ENCODE results near the gene CACNA1D.
"Not testable (repeated sequence)": the region's sequence is repeated elsewhere in the genome, so short reads cannot be mapped to it uniquely, and the experiment has no call there.

CACNA1D gene

GRCh38 chr3:53493963-53494791 lies at the start of gene CACNA1D:
Gene CACNA1D (plus strand): TSS chr3:53494611. CDS start chr3:53495167, 556 bp downstream.
- peak; percentile 8 to 59 for DNase-seq

DNA sequence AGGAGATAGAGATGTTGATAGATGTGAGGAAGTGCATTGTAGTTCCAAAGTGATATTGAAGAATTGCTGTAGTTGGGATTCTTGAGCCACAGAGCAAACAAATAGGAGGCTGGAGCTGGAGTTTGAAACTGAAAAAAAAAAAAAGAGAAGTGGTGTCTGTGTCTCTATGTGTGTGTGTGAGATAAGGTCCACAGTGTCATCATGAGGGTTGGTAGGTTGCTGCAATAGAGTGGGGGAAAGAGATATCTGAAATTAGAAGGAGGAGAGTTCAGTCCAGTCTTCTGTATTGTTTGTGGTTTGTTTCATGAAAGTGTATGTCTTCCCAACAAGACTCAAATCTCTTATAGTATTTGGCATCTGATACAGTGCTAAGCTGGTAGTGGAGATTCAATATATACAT lies 37.3 kb upstream of the CACNA1D start:
- no peak for DNase-seq

GRCh38 chr3:53460326-53460725 lies 34.1 kb upstream of the CACNA1D start:
- DNase-seq: no peak

- DNase-seq: no peak
These were observed 30.0 kb upstream of the CACNA1D start for GRCh38 chr3:53464424-53464823.

- DNase-seq: not testable (repeated sequence)
These were observed 24.7 kb upstream of the CACNA1D start for GRCh38 chr3:53469758-53470157.

DNA sequence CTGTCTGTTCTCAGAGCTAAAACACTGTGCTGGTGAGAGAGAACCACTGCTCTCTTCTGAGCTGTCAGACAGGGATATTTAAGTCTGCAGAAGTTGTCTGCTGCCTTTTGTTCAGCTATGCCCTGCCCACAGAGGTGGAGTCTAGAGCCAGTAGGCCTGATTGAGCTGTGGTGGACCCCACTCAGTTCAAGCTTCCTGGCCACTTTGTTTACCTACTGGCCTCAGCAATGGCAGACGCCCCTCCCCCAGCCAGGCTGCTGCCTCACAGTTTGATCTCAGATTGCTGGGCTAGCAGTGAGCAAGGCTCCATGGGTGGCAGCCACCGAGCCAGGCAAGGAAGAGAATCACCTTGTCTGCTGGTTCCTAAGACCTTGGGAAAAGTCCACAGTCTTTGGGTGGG lies 21.0 kb upstream of the CACNA1D start:
- no peak for DNase-seq

GRCh38 chr3:53476372-53476771 lies 18.0 kb upstream of the CACNA1D start:
- not testable (repeated sequence) for DNase-seq

DNA sequence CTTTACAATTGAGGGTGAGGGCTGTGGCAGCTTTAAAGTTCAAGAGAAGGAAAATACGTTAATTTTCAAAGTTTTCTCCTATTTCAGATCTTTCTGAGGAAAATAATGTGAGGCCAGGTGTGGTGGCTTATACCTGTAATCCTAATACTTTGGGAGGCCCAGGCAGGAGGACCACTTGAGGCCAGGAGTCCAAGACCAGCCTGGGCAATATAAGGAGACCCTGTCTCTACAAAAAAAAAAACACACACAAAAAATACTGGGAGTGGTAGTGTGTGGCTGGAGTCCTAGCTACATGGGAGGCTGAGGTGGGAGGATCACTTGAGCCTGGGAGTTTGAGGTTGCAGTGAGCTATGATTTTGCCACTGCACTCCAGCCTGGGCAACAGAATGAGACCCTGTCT lies 16.7 kb upstream of the CACNA1D start:
- DNase-seq: not testable (repeated sequence)

- DNase-seq: no peak
These were observed 16.1 kb upstream of the CACNA1D start for GRCh38 chr3:53478166-53478830.

GRCh38 chr3:53478921-53479664 lies 15.3 kb upstream of the CACNA1D start:
- DNase-seq: no peak

DNA sequence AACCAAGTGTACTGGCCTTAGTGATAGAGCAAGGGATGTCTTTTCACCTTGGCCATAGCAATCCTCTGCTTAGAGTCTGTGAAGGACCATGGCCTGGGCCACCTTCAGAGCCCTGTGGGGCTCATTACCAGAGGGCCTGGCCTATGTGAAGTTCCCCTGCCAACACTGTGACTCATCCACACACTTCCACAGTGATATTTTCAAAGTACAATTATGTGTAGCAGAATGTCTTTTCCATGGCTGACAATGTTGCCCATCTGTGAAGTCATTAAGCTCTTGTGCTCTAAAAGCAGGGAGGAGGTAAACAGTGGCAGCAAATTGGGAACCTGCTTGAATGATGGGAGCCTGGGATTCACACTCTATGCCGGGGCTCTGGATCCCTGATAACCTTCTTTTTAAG lies 12.2 kb upstream of the CACNA1D start:
- DNase-seq: no peak

GRCh38 chr3:53483821-53484220 lies 10.6 kb upstream of the CACNA1D start:
- DNase-seq: no peak

GRCh38 chr3:53484984-53485383 lies 9.4 kb upstream of the CACNA1D start:
- no peak for DNase-seq

DNA sequence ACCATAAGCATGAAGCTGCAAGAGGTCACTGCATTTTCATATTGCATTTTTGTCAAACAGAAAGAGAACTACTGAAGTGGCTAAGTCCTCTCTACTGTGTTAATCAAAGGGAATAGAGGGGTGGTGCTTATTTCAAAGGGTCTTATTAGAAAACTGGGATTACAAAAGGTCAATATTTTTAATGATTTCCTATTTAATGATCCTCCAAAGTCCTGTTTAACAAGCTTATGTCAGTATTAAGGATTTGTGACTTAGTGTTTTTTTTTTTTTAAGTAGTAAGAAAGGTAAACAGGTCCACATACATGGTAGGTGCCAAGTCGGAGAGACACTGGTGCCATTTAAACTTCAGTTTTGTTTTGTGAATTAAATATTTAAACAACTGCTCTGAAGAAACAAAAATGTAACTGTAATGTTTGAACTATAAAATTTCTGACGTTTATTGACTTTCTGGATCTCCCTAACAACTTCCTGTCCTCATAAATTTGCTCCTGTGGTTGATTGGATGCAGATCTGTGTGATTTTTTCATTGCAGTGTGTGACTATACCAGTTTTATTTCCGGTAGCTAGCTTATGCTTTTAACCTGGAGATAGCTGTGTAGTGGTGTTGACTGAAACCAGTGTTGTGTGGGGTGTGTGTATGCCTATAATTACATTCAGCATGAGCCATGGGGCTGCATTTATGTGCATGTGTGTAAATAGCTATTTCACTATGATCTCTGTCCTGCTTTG lies 8.6 kb upstream of the CACNA1D start:
- peak; percentile 59 to 73 for DNase-seq

DNA sequence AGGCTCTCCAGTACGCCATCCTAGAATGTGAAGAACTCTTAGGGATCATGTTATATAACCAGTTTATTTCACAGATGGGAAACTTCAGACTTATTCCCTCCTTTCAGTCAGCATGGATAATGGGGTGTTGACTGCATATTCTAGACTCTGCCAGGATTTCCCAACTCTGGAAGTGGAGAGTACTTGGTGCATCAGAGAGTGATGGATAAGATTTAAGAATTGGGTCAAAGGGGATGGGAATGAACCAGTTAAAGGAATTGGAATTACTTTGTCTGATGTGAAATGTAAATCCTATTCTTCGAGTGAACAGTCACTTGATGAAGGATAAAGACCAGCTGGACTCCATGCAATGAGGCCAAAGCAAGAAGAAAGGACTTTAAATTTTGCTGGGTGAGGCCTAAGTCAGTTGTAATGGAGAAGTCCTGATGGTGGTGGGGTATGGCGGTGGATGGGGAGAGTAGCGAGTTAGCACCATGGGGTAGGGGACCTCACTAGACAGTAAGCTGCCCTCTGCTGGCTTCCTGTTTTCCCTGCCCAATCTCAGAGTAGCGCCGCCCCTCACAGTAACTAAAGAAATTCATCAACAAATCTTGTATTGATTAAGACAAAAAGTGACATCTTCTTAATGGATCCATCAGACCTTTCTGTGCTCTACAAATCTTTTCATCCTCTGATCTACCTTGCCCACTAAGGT lies 7.3 kb upstream of the CACNA1D start:
- no peak for DNase-seq

DNA sequence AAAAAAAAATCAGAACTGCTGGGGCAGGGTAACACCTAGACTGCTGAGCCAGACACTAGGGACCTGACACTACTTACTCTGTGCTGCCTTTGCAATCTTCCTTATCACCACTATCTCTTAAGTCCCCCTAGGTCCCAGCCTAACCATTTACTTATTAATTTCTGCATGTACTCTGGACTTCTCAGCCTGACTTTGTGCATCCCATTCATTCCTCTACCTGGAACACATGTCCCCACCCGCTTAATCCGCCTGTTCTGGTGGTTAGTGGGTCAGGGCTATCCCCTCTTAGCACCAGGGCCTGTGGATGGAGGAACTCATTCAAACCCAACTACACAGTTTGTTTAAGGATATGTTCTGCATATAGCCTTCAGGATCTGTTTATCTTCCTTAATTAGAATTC lies 5.0 kb upstream of the CACNA1D start:
- DNase-seq: no peak

GRCh38 chr3:53489787-53490458 lies 4.5 kb upstream of the CACNA1D start:
- peak; percentile 22 to 23 for DNase-seq

DNA sequence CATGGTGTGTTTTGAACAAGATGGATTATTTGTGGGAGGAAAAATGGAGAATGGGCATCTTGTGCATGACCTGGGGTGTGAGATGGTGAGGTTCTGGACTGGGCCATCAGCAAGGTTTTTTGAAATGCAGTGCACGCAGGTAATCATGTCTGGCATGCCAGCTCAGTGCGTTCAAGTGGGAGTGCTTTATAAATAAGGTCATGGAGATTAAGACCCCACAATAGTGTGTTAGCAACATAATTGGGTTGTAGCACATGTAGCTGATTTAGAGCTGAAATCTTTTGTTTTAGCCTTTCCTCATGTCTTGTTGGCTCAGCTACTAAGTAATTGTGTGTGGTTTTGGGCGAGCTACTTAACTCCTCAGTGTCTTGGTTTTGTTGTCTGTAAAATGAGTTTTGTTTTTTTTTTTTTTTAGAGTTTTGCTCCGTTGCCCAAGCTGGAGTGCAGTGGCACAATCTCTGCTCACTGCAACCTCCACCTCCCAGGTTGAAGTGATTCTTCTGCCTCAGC lies 3.9 kb upstream of the CACNA1D start:
- no peak for DNase-seq

DNA sequence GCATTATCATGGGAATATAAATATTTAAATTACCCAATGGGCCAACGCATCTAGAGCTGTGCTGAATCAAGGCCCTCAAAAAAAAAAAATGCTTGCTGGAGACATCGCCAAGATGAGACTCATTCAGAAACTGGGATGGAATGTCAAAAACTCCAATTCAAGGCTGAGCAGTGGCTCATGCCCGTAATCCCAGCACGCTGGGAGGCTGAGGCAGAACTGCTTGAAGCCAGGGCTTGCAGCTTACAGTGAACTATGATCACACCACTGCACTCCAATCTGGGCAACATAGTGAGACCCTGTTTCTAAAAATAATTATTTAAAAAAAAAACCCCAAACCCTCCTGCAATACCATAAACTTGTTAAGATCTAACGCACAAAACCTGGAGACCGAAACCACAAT lies 3.1 kb upstream of the CACNA1D start:
- no peak for DNase-seq

DNA sequence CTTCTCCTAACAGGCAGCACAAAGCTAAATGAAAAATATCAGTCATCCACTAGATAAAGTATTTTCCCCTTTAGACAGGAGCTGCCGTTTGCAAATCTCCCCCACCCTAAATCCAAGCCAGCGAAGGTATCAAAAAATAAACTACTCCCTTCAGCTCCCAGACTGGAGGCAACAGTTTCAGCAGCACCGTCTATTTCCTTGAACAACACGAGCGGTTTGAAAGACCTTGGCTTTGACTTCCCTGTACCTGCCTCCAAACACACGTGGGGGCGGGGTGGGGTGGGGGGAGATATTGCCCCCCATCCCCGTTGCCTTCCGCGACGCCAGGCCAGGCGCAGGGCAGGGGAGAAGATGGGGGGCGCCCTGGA lies 832 bp upstream of the CACNA1D start:
- DNase-seq: peak in 1 of 2 experiments; percentile 48

GRCh38 chr3:53495146-53495519 lies 722 bp downstream of the CACNA1D start:
- DNase-seq: peak in 1 of 2 experiments; percentile 29
